DMS53 (cell line): ENCODE results near the gene PTPRN2.

Experiments
- DNase-seq: peaks from one replicate; lab custom pipeline; 2025; lab: John Stamatoyannopoulos, UW

Gene PTPRN2

DNA sequence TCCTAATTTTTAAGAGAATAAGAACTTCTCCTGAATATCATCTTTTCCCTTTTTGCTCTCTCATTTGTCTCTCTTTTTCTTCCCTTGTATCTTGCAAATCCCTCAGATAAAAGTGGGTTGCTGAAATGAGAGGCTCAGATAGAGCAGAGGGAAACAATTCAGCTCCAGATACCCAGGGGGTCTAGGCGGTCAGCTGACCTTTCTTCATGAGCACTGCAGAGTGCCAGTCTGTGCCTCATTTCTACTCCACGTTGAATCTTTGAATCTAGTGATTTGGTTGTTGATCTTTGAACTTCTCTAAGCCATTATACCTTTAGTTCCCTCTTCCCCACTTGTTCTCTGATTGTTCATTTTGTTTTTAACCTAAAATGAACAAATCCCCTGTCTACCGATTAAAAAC lies 572.6 kb downstream of the PTPRN2 start:
- peak; percentile 45 for DNase-seq

DNA sequence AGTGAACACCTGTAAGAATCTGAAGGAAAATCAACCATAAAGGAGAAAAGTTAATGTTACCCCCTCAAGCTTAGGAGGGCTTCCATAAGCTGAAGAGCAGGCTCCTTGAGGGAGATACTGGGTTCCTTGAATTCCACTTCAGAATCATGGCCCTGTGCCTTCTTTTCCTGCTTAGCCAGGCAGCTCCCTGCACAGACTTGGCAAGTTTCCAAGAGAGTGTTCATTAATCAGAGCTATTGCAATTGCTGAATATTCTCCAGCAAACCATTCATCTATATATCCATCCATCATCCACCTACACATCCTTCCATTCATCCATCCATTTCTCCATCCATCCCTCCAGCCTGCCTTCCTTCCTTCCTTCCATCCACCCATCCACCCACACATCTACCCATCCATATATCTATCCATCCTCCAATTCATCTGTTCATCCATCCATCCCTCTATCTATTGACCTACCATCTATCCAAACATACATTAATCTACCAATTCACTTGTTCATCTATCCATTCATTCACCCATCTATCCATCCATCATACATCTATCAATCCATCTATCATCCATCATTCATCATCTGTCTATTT lies 574.4 kb downstream of the PTPRN2 start:
- DNase-seq, result peak; percentile 28

DNA sequence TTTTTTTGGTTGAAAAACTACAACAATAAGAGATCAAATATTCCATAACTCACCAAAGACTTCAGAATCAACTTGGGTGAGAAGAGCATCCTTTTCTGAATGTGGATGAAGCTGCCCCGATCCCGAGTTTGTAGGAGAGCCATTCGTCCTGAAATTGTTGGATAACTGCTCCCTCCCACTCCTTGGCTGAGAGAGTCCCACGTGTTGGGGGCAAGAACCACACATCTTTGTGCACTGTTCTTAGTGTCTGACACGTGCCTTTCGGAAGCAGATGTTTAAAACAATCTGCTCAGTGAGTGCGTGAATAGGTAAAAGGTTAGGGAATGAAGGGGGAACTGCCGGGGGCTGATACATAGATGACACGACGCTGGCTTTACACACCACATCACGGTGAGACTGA lies 575.7 kb downstream of the PTPRN2 start:
- DNase-seq, result no peak

DNA sequence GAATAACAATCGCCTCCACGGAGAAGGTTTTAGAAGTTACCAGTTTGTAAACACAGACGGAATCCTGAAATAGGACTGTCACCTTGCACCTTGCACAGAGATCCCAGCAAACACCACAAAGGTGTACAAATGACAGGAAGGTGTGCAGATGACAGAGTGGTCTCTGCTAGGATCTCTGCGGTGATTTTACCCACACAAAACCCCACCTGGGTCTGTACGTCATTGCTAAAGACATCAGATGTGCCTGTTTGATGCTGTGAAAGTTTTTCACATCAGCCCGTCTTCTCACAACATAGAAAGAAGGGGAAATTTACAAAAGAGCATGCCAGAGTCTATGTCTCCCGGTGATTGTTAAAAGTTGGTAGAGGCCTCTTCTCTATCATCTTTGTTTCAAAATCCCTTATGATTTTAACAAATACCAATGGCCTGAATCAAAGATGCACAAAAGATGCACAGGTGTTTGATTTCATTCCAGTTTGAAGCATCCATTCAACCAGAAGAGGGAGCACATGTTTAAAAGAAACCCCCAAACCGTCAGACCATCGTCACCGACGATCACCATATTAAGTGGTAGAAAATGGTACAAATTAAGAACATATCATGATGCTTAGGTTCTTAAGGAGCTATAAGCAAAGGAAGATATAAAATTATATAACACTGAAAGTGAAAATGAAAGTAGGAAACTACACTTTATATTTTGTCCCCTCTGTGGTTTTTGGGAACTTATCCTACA lies 576.5 kb downstream of the PTPRN2 start:
- DNase-seq, result no peak

DNA sequence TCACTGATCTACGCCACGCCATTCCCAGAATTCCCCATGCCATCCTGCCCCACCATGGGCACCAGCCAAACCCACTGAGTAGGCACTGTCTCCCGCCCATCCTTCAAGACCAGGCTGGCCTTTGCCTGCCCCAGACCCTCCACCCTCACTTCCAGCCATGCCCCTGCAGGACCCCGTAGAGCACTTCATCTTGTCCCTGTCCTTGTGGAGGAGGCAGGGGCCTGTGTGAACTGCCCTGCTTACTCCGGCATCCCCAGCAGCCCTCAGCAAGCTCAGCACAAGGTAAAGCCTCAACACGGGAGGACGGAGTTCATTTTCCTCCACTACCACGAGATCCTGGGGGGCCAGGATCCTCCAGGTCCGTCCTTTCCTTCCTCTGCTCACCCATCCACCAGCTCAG lies 577.7 kb downstream of the PTPRN2 start:
- no peak for DNase-seq

DNA sequence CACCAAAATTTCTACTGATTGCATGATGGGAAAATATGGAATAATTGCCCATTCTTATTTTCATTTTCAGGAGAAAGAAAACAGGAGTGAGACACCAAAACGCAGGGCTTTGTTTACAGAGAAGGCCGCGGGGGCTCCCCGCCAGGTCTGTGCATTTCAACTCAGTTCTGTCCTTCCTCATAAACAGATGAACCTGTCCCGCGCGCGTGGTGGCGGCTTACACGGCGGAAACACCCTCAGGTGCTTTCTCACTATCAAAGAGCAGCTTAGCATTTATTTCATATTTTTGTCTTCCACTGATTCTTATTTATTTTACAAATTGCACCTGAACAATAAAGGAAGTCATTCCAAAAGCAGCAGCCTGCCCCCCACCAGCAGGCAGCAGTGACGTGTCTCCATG lies 579.4 kb downstream of the PTPRN2 start:
- no peak for DNase-seq

DNA sequence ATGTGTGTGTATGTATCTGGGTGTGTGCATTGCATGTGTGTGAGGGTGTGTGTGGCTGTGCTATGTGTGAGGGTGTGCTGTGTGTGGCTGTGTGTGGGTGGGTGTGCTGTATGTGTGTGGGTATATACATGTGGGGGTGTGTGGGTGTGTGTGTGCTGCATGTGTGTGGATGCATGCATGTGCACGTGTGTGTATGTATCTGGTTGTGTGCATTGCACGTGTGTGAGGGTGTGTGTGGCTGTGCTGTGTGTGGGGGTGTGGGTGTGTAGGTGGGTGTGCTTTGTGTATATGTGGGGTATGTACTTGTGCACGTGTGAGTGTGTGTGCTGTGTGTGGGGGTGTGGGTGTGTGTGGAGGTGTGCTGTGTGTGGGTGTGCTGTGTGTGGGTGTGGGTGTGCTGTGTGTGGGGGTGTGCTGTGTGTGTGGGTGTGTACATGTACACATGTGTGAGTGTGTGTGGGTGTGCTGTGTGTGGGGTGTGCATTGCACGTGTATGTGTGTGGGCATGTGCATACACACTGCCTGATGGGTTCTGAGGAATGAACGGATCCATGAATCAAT lies 579.8 kb downstream of the PTPRN2 start:
- DNase-seq, result no peak

DNA sequence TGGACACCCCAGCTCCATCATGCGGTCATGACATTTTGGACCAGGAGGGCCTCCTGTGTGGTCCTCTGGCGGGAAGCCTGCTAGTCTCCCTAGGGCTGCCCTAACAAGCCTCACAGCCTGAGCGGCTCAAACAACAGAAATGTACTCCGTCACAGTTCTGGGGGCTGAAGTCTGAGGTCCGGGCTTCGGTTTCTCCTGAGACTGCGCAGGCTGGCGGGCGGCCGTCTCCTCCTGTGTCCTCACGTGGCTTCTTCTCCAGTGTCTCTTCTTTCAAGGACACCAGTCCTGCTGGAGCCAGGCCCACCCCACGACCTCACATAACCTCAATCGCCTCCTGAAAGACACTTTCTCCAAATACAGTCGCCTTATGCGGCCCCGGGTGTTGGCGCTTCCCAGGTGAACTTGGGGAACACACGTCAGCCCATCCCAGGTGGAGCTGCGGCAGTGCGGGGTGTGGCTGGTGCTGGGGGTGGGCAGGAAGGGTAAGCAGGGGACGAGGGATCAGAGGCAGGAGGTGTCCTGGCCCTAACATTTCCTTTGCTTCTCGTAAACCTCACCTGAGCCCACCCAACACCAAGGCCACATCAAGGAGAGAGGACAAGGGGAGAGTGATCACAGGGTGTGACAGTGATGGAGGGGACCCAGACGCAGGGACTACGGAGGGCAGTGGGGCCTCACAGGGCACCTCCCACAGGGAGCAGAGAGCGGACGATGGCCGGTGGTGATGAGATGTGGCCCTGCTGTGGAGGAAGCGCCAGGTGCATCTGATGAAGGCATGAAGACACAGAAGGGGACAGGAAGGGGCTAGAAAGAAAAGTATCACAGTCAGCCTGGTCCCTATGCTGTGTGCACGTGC lies 580.6 kb downstream of the PTPRN2 start:
- no peak for DNase-seq

DNA sequence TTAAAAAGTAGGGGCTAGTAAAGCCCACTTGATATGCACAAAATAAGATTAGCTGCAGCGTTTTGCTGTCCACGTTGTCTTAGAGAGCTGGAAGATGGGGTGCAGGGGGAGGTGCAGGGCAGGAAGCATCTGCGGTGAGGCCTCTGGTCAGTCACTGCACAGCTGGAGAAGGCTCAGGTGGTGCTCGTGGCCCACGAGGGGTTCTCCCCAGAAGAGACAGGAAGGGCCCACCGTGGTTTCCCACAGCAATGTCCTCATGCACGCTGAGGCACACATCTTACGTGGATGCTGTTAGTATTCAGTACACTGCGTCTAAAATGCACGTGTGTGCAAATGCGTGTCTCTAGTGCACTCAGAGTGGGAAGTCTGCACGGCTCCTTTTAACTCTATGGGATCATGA lies 582.1 kb downstream of the PTPRN2 start:
- DNase-seq, result no peak

DNA sequence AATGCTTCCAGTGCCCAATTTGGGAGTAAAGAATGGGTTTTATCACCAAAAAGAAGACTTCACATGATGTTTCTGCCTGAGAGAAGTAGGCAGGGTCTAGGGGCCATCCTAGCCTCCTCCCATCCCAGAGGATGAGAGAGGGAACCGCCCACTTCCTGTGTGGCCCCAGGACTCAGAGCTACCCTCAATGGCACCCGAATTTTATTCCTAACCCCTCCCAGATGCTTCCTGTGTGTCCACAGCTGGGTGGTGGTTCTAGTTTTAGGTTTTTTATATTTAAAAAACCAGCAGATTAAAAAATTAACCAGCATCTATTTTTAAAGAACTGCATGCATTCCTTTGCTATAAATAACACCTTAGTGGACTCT lies 583.5 kb downstream of the PTPRN2 start:
- DNase-seq, result no peak

DNA sequence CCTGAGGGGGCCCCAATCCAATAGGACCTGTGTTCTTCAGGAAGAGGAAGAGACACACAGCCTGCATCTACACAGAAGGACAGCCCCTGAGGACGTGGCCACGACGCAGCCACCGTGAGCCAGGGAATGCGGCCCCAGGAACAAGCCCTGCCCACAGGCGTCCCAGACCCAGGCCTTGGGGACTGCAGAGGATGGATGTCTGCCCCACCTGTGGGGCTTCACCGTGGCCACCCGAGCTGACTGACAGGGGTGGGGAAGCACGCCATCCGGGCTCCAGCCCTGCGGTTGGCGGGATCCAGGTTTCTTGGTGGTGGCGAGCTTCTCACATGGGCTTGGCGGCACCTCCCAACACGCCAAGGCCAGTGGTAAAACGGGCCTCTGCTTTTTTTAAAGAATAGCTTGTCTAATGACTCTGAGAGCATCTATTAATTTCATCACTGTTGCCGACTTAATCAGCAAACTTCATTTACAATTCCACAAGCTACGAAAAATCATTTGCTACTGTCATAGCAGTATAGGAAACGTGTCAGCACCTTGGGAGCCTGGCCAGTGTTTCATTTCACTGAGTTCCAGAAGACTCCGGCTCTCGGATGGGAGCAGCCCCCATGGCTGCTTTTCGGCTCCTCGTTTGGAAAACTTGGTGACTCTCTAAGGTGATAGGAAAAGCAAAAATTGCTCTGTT lies 584.0 kb downstream of the PTPRN2 start:
- no peak for DNase-seq

DNA sequence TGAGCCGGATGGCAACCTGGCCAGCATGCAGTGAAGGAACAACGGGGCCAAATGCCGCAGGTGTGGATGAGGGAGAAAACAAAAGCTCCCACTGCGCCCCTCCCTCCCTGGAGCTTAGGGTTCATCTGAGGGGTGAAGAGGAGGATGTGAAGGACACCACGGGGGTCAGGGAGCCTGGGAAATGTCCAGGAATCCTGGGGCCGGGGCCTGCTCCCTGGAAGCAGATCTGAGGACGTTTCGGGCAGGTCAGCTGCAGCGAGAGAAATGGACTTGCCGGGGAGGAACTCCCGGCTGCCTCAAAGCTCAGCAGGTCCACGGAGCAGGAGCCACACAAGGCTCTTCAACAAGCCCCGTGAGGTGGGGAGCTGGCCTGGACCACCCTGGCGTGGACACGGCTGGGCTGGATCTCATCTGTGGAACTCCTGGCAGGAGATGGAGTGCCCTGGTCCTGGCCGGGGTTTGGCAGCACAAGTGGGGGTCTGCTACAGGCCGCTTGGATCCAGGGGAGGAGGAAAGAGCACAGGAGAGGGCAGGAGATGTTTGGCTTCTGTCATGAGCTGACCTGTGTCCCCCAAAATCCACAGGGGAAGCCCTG lies 585.0 kb downstream of the PTPRN2 start:
- DNase-seq, result no peak

DNA sequence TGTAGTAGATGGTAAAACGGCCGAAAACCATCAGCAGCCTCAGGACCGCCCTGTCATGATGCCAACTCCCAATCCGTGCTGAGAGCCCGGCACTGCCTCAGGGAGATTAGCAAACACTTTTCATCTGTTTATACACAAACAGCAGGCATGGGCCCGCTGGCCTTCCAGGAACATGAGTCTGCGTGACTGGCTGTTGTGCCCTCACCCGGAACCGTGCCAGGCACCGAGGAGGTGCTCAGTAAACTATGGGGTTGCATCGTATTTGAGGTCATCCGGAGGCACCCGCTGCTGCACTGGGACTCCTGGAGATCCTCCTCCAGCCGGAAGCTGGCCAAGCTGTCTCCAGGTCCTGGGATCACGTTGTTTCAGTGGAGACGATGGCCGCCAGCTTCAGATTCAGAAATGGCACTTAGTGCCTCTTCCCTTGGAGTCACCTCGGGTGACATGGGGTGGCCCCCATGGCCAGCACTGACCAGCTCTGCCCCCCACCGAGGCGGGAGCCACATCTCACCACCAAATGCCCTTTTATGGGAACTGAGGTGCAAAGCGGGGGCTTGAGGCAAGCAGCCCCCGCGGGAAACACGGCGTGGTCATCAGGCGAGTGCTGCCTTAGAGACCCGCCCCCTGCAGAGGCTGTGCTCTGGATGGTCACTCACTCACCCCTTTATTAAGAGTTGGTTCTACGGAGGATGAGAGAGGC lies 585.9 kb downstream of the PTPRN2 start:
- DNase-seq, result peak; percentile 98

DNA sequence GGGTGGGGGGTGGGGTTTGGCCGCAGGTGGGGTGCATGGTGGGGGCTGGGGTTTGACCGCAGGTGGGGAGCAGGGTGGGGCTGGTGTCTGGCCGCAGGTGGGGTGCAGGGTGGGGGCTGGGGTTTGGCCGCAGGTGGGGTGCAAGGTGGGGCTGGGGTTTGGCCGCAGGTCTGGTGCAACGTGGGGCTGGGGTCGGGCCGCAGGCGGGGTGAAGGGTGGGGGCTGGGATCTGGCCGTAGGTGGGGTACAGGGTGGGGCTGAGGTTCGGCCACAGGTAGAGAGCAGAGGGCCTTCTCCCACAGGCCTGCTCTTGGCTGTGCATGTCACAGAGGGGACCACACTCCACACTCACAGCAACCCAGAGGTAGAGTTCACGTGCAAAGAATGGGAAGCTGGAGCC lies 586.6 kb downstream of the PTPRN2 start:
- DNase-seq, result peak; percentile 76

DNA sequence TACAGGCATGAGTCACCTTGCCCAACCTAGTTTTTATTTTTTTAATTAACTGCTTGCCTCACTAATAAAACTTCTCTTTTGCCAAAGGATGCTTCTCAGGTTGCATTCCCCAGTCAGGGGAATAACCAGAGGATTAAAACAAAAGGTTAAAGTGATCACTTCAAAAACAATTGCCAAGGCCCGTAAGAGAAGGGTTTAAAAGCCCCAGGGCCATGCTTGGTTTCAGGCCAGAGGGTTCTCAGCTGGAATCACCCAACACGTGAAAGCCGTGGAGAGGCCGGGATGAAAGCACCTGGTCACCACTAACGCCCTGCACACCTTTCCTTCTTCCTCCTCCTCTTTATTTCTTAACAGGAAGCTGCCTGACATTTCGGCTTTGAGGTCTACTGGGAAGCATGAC lies 587.5 kb downstream of the PTPRN2 start:
- DNase-seq, result peak; percentile 89

DNA sequence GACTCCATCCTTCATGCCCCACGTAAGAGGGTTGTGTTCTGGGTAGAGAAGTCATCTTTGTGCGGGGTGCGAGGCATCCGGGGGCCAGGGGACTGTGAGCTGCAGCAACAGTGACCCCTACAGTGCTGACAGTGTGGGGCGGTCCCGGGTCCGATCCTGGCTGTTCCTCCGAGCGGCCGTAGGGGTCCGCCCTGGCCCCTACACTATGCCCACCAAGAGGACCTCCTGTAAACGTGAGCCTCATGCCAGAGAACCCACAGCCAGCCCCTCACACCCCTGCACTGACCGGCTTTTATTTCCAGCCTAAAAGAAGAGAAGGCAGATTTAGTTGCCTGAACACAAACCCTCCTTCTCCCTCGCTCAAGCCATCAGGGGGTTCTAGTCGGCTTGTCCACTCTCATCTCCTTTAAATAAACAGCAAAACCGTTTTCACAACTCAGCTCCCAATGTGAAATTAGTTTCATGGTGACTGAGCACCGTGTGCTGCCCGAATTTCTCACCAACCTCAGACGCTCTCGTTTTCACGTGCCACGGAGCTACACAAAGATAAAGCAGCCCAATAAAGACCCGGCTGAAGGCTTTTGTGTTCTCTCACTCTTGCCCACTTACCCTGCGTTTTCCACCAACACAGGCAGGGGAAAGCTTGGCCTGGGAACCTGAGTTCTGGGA lies 588.6 kb downstream of the PTPRN2 start:
- no peak for DNase-seq

DNA sequence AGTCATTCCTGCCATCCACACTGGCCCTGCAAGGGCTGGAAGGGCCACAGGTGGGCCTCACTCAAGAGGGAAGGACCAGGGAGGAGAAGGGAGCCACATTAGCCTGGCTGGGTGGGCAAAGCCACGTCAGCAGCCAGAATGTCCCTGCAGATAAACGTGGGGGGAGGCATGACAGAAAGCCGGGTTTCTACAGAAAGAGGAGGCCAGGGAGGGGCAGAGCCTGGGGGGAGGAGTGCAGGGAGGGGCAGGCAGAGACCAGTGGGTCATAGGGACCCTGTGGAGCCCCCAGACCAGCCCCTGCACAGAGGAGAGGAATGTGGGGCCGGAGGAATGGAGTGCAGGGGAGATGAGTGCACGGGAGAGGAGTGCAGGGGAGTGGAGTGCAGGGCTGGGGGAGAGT lies 590.2 kb downstream of the PTPRN2 start:
- DNase-seq, result no peak

DNA sequence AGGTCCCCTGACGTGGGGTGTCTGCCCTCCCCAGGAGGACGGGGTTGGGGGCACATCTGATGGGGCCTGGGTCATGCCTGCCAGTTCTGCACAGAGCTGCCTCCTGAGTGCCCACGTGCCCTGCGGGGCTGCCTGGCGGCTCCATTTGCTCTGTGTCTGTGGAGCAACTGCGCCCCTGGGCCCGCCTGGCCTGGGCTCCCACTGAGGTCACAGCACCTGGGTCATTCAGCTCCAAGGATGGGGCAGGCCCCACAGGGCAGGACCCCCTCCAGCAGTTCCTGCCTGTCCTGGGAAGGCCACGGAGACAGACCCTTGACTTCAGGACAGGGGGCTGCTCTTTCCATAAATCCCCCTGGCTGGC lies 590.6 kb downstream of the PTPRN2 start:
- no peak for DNase-seq

DNA sequence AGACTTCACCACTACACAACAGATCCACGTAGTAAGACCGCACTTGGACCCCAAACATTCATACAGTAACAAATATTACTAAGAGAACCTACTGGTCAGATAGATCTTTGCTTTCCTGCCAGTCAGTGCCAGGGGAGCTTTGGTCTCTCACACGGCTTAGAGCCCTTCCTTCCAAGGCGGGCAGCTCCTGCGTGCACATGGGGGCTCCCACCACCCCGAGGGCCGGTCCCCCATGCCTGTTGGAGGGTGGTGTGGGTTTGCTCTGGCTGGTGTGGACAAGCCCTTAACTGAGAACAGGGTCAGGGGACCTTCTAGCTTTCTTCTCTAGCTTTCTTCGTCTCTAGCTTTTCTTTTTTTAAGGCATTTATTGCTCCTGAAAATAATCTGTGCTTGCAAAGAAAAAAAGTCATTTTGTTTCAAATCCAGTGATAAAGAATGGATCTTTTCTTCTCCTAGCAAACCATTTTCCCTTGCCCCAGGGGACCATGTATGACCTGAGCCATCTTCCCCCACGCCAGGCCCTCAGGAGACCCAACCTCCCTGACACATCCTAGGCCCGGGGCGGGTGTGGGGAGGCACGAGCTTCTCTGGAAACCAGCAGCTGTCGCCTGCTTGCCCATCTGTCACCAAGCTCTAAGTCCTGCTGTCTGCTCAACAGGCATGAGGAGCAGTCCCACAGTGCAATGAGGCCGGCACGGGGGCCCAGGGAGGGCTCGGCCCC lies 591.1 kb downstream of the PTPRN2 start:
- no peak for DNase-seq

DNA sequence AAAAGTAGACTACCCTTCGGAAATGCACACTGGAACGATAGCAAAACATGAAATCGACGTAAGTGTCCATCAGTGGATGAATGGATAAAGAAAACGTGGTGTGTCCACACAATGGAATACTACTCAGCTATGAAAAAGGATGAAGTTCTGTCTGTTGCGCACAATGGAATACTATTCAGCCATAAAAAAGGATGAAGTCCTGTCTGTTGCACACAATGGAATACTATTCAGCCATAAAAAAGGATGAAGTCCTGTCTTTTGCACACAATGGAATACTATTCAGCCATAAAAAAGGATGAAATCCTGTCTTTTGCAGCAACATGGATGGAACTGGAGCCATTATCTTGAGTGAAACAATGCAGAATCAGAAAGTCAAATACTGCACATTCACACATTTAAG lies 591.8 kb downstream of the PTPRN2 start:
- DNase-seq, result no peak
